ENCODE measurements around the gene RNPS1. TPM values are rescaled to one million over a fixed set of nuclear protein-coding genes. Genes with fewer than 3 reads are reported as not detected.

RNPS1 gene
- polyA plus RNA-seq, 1 of the 3 experiments (the other 2 are of a cell fraction), result 277 TPM

DNA sequence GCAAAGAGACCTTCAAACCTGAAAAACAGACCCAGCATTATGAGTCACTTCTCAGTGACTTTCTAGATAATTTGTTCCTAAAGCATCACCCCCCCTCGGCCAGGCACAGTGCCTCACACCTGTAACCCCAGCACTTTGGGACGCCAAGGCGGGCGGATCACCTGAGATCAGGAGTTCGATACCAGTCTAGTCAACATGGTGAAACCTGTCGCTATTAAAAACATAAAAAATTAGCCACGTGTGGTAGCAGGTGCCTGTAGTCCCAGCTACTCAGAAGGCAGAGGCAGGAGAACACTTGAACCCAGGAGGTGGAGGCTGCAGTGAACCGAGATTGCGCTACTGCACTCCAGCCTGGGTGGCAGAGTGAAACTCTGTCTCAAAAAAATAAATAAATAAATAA lies 24.3 kb upstream of the RNPS1 start:
- POLR2A ChIA-PET, result no interaction called here
- H3K4me2 ChIP-seq, result no peak overlapping the region
- no peak overlapping the region for H3K4me3 ChIP-seq (ENCODE audit: low read depth in 2 of 2, low read length in 1 of 2)
- H2AFZ ChIP-seq (ENCODE audit: low read depth), result no peak overlapping the region
- DNase-seq, result no peak
- no peak for TF ChIP-seq MXI1 (IDR thresholded peaks at IDR 0.05; ENCODE audit: low read depth, low read length)
- no peak for TF ChIP-seq FOXJ3 (CRISPR knock-in tag; IDR thresholded peaks at IDR 0.05)
- TF ChIP-seq FOXM1 (IDR thresholded peaks at IDR 0.05; ENCODE audit: low read depth), result no peak
- TF ChIP-seq CTCF (IDR thresholded peaks at IDR 0.05), result no peak
- no peak for TF ChIP-seq IRF3 (IDR thresholded peaks at IDR 0.05; ENCODE audit: low read depth, low read length)
- no peak for TF ChIP-seq RXRA (IDR thresholded peaks at IDR 0.05; ENCODE audit: borderline replicate concordance, low read depth)
- TF ChIP-seq JUND (IDR thresholded peaks at IDR 0.05), result no peak
- TF ChIP-seq, protein P1, sequence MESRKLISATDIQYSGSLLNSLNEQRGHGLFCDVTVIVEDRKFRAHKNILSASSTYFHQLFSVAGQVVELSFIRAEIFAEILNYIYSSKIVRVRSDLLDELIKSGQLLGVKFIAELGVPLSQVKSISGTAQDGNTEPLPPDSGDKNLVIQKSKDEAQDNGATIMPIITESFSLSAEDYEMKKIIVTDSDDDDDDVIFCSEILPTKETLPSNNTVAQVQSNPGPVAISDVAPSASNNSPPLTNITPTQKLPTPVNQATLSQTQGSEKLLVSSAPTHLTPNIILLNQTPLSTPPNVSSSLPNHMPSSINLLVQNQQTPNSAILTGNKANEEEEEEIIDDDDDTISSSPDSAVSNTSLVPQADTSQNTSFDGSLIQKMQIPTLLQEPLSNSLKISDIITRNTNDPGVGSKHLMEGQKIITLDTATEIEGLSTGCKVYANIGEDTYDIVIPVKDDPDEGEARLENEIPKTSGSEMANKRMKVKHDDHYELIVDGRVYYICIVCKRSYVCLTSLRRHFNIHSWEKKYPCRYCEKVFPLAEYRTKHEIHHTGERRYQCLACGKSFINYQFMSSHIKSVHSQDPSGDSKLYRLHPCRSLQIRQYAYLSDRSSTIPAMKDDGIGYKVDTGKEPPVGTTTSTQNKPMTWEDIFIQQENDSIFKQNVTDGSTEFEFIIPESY (IDR thresholded peaks at IDR 0.05; ENCODE audit: borderline replicate concordance, low read depth), result no peak
- TF ChIP-seq USF2 (IDR thresholded peaks at IDR 0.05; ENCODE audit: borderline replicate concordance, low read depth, low read length), result no peak
- no peak for TF ChIP-seq MEF2A (IDR thresholded peaks at IDR 0.05; ENCODE audit: borderline replicate concordance, low read depth)
- TF ChIP-seq RCOR1 (IDR thresholded peaks at IDR 0.05; ENCODE audit: low read length), result no peak
- TF ChIP-seq GATA2 (CRISPR knock-in tag; IDR thresholded peaks at IDR 0.05), result no peak
- no peak for TF ChIP-seq RFX5 (IDR thresholded peaks at IDR 0.05; ENCODE audit: low read length)
- TF ChIP-seq TAF1 (IDR thresholded peaks at IDR 0.05; ENCODE audit: borderline replicate concordance, low read depth, low read length), result no peak
- no peak for TF ChIP-seq SMC3 (IDR thresholded peaks at IDR 0.05; ENCODE audit: low read depth, low read length)
- TF ChIP-seq RAD21 (IDR thresholded peaks at IDR 0.05; ENCODE audit: low read length), result no peak
- TF ChIP-seq, protein P2, sequence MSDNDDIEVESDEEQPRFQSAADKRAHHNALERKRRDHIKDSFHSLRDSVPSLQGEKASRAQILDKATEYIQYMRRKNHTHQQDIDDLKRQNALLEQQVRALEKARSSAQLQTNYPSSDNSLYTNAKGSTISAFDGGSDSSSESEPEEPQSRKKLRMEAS (IDR thresholded peaks at IDR 0.05; ENCODE audit: low read depth), result no peak
- no peak for TF ChIP-seq FOSL2 (IDR thresholded peaks at IDR 0.05; ENCODE audit: borderline replicate concordance, low read depth)
- TF ChIP-seq ELF1 (IDR thresholded peaks at IDR 0.05), result no peak
- no peaks in the 10 kb centered on the region for H3K27me3 ChIP-seq (ENCODE audit: insufficient read depth)
- 89% methylated on average over 9 of the region's 9 CpGs for WGBS (ENCODE audit: low lambda C conversion rate)
- CTCF ChIA-PET, result interaction anchor here (1.6 kb wide), 1 partner anchor 11 kb away, joined by 3 read pairs; no protein-coding TSS in a partner anchor
- no peak overlapping the region for H3K27ac ChIP-seq (ENCODE audit: low read depth in 2 of 2, low read length in 1 of 2)
- H3K9me2 ChIP-seq, result no peaks in the 10 kb centered on the region
- no peaks in the 10 kb centered on the region for H3K79me2 ChIP-seq (ENCODE audit: insufficient read depth)
- no peaks in the 10 kb centered on the region for H4K20me1 ChIP-seq (ENCODE audit: insufficient read depth)
- H3K36me3 ChIP-seq (replicated peaks in 1 of 2; ENCODE audit: control insufficient read depth in 1 of 2, insufficient read depth in 2 of 2, low read length in 1 of 2), result peaks cover 0 to 3% of the 10 kb centered on the region in 2 experiments
- H3F3A ChIP-seq (replicated peaks; ENCODE audit: insufficient read depth), result no peaks in the 10 kb centered on the region
- no peaks in the 10 kb centered on the region for H3K9me3 ChIP-seq
- H3K4me1 ChIP-seq (ENCODE audit: control insufficient read depth in 1 of 2, insufficient read depth in 2 of 2, low read depth in 1 of 2, low read length in 1 of 2), result no peaks in the 10 kb centered on the region; a peak in 1 of 4 replicates
- H3K9ac ChIP-seq, result no peak overlapping the region

Measured in SK-N-SH (cell line).